SU-DHL-6 (cell line): ENCODE data around the gene TGFB1.

ENCODE experiments used
- CTCF ChIP-seq: fragments of 200-600 bp; sonication (generic); IDR thresholded peaks from one replicate; pipeline ENCODE4 v1.5.1; 2017; ENCODE audit warnings: antibody characterized with exemption, mild to moderate bottlenecking, low read length, moderate library complexity; ENCODE audit not compliant: insufficient read depth, poor library complexity, severe bottlenecking
- EZH2phosphoT487 ChIP-seq: fragments of 200-600 bp; sonication (generic), shearing (Covaris generic); conservative IDR thresholded peaks from 2 replicates; pipeline ENCODE4 v1.6.1; 2018; ENCODE audit warnings: mild to moderate bottlenecking, antibody characterized with exemption, low read length, moderate library complexity, mixed read lengths

- no peak for TF ChIP-seq CTCF
- no peak for TF ChIP-seq EZH2phosphoT487
Measured at GRCh38 chr19:41363371-41363752, 9.6 kb upstream of the TGFB1 start.
